ENCODE measurements around the gene SUB1. TPM values are rescaled to one million over a fixed set of nuclear protein-coding genes. Genes with fewer than 3 reads are reported as not detected.

Gene SUB1
- total RNA-seq, 1 donor from 2014 or later = 235 TPM

DNA sequence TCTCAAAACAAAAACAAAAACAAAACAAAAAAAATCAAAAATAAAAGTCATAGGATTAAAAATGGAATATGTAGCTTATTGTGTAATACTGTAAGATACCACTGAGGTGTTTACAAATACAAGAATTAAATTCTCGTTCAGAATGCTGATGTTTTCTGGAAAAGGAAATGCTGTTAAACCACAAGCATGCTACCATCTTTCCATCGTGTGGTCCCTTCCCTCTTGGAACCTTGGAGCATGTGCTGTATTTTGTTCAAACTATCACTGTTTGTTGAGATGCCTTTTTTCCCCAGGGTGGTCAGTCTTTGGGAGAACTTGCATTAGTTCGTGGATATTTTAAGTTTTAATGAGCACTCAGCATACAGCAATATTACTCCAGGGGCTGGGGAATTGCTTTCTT, 39.7 kb downstream of the SUB1 start:
- Mint-ChIP-seq H3K4me1 (ENCODE audit: low read depth, unreplicated experiment) (peaks cover 4% of the 10 kb centered on the region), H3K36me3 (ENCODE audit: low read depth, unreplicated experiment) (peaks cover 7% of the 10 kb centered on the region), H3K27me3 (ENCODE audit: low read depth, unreplicated experiment) (peaks cover 8% of the 10 kb centered on the region), H3K4me3 (ENCODE audit: unreplicated experiment) (no peak overlapping the region), H3K27ac (ENCODE audit: unreplicated experiment) (no peak overlapping the region), H3K9me3 (ENCODE audit: unreplicated experiment) (no peaks in the 10 kb centered on the region)
- DNase-seq (ENCODE audit: low read depth) (no peak), FAIRE-seq (no peak)
- H3K4me2 ChIP-seq (ENCODE audit: low read length) = no peak overlapping the region
- H3K27ac ChIP-seq (ENCODE audit: low read depth, low read length) = no peak overlapping the region
- no peaks in the 10 kb centered on the region for H3K9me3 ChIP-seq (ENCODE audit: insufficient read depth, low read depth, low read length)
- no peak overlapping the region for H3K4me3 ChIP-seq (ENCODE audit: insufficient read depth, low read depth, low read length)
- no peaks in the 10 kb centered on the region for H3K27me3 ChIP-seq (ENCODE audit: insufficient read depth, low read length)
- no peaks in the 10 kb centered on the region for H3K36me3 ChIP-seq (ENCODE audit: insufficient read depth, low read length)
- no peaks in the 10 kb centered on the region for H3K79me2 ChIP-seq (ENCODE audit: insufficient read depth, low read length)
- H3K4me1 ChIP-seq (ENCODE audit: insufficient read depth, low read length) = peaks cover 6% of the 10 kb centered on the region
- no peak overlapping the region for H3K9ac ChIP-seq (ENCODE audit: low read length)
- H2AFZ ChIP-seq (ENCODE audit: low read depth, low read length) = no peak overlapping the region
- no peak for TF ChIP-seq EZH2 (IDR thresholded peaks at IDR 0.05; ENCODE audit: insufficient read depth, low read length)
- no peak for TF ChIP-seq CTCF (IDR thresholded peaks at IDR 0.05; ENCODE audit: insufficient read depth, low read depth, low read length)
- H4K20me1 ChIP-seq (ENCODE audit: insufficient read depth, low read length) = no peaks in the 10 kb centered on the region

- Mint-ChIP-seq H3K4me1 (ENCODE audit: low read depth, unreplicated experiment) (peaks cover 4% of the 10 kb centered on the region), H3K36me3 (ENCODE audit: low read depth, unreplicated experiment) (peaks cover 6% of the 10 kb centered on the region), H3K4me3 (ENCODE audit: unreplicated experiment) (no peak overlapping the region), H3K9me3 (ENCODE audit: unreplicated experiment) (no peaks in the 10 kb centered on the region), H3K27me3 (ENCODE audit: low read depth, unreplicated experiment) (peaks cover 8% of the 10 kb centered on the region), H3K27ac (ENCODE audit: unreplicated experiment) (no peak overlapping the region)
- no peak overlapping the region for H3K4me3 ChIP-seq (ENCODE audit: insufficient read depth, low read depth, low read length)
- H3K36me3 ChIP-seq (ENCODE audit: insufficient read depth, low read length) = no peaks in the 10 kb centered on the region
- no peak overlapping the region for H3K27ac ChIP-seq (ENCODE audit: low read depth, low read length)
- H3K9ac ChIP-seq (ENCODE audit: low read length) = no peak overlapping the region
- DNase-seq (ENCODE audit: low read depth) = no peak
- TF ChIP-seq EZH2 (IDR thresholded peaks at IDR 0.05; ENCODE audit: insufficient read depth, low read length) (no peak), CTCF (IDR thresholded peaks at IDR 0.05; ENCODE audit: insufficient read depth, low read depth, low read length) (no peak)
- no peak overlapping the region for H2AFZ ChIP-seq (ENCODE audit: low read depth, low read length)
- H3K4me1 ChIP-seq (ENCODE audit: insufficient read depth, low read length) = peaks cover 6% of the 10 kb centered on the region
- H3K27me3 ChIP-seq (ENCODE audit: insufficient read depth, low read length) = no peaks in the 10 kb centered on the region
- no peaks in the 10 kb centered on the region for H4K20me1 ChIP-seq (ENCODE audit: insufficient read depth, low read length)
- no peaks in the 10 kb centered on the region for H3K79me2 ChIP-seq (ENCODE audit: insufficient read depth, low read length)
- no peaks in the 10 kb centered on the region for H3K9me3 ChIP-seq (ENCODE audit: insufficient read depth, low read depth, low read length)
- no peak for FAIRE-seq
- no peak overlapping the region for H3K4me2 ChIP-seq (ENCODE audit: low read length)
These were observed 40.2 kb downstream of the SUB1 start for GRCh38 chr5:32625547-32625946.

DNA sequence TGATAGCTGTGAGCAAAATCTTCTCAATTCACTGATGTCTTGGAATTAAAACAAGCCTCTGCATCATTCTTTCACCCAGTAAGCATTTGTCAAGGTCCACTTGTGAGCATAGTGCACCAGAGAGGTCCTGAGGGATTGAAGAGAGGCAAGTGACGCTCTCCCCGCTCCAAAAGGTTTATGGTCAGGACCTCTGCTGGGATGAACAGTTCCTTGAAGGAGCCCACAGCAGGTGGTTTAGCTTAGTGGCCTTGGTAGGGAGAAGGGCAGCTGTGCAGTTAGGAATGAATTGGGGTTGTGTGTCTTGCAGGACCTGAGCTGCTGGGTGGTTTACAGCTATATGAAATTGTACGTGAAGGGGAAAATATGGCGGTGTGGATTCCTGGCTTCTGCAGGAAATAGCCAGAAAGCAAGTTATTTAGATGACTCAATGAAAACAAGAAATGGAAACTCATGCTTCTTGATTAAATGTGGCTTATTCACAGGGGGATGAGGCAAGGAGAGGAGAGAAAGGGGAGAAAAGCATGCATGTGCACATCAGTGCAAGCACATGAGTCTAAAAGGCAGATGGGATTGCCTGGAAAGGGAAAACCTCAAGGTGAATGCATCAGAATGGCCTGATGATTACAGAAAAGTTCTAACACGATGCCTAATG, 42.0 kb downstream of the SUB1 start:
- no peak for FAIRE-seq

More for the DNA sequence above, 42.0 kb downstream of the SUB1 start:
- Mint-ChIP-seq H3K27me3 (ENCODE audit: low read depth, unreplicated experiment) (peaks cover 6% of the 10 kb centered on the region), H3K9me3 (ENCODE audit: unreplicated experiment) (peaks cover 2% of the 10 kb centered on the region), H3K27ac (ENCODE audit: unreplicated experiment) (no peak overlapping the region), H3K36me3 (ENCODE audit: low read depth, unreplicated experiment) (peaks cover 5% of the 10 kb centered on the region), H3K4me1 (ENCODE audit: low read depth, unreplicated experiment) (peaks cover 4% of the 10 kb centered on the region), H3K4me3 (ENCODE audit: unreplicated experiment) (no peak overlapping the region)
- H3K4me2 ChIP-seq (ENCODE audit: low read length) = peak overlapping the region; percentile 6
- H3K9me3 ChIP-seq (ENCODE audit: insufficient read depth, low read depth, low read length) = no peaks in the 10 kb centered on the region
- no peak overlapping the region for H3K4me3 ChIP-seq (ENCODE audit: insufficient read depth, low read depth, low read length)
- no peaks in the 10 kb centered on the region for H3K27me3 ChIP-seq (ENCODE audit: insufficient read depth, low read length)
- no peak overlapping the region for H3K9ac ChIP-seq (ENCODE audit: low read length)
- no peak overlapping the region for H3K27ac ChIP-seq (ENCODE audit: low read depth, low read length)
- no peaks in the 10 kb centered on the region for H3K79me2 ChIP-seq (ENCODE audit: insufficient read depth, low read length)
- no peaks in the 10 kb centered on the region for H4K20me1 ChIP-seq (ENCODE audit: insufficient read depth, low read length)
- H3K4me1 ChIP-seq (ENCODE audit: insufficient read depth, low read length) = peaks cover 6% of the 10 kb centered on the region
- H2AFZ ChIP-seq (ENCODE audit: low read depth, low read length) = no peak overlapping the region
- TF ChIP-seq CTCF (IDR thresholded peaks at IDR 0.05; ENCODE audit: insufficient read depth, low read depth, low read length) (no peak), EZH2 (IDR thresholded peaks at IDR 0.05; ENCODE audit: insufficient read depth, low read length) (no peak)
- no peak for DNase-seq (ENCODE audit: low read depth)
- no peaks in the 10 kb centered on the region for H3K36me3 ChIP-seq (ENCODE audit: insufficient read depth, low read length)
